HepG2 (cell line): ENCODE results near the gene FBXL7.

Experiments used
- CBX1 ChIP-seq: IDR thresholded peaks from one replicate; pipeline ENCODE4 v1.6.1; 2016; ENCODE audit warnings: antibody characterized with exemption, low read depth
- EP300 ChIP-seq, 3 experiments: sonication (generic) in 1 of 3; formaldehyde crosslinking in 1 of 3; IDR thresholded peaks; 2 replicates each; pipeline versions ENCODE4 v1.5.1 to v1.6.1; 2011 to 2020; ENCODE audit warnings: low read depth in 2 of 3, low read length in 2 of 3, borderline replicate concordance in 1 of 3, improper control_type of control experiment in 1 of 3, mild to moderate bottlenecking in 1 of 3, missing genetic modification reagents in 1 of 3, moderate library complexity in 1 of 3
- ETV6 ChIP-seq: sonication (generic); formaldehyde crosslinking; conservative IDR thresholded peaks from 2 replicates; pipeline ENCODE4 v1.4.0; 2020; ENCODE audit warnings: missing genetic modification reagents
- FOSL1 ChIP-seq: sonication (generic); formaldehyde crosslinking; IDR thresholded peaks from 2 replicates; pipeline ENCODE4 v1.9.0; 2021; ENCODE audit warnings: missing genetic modification reagents, borderline replicate concordance
- MIER3 ChIP-seq: IDR thresholded peaks from 2 replicates; pipeline ENCODE4 v1.6.1; 2016; ENCODE audit warnings: missing compliant biosample characterization, borderline replicate concordance
- NPAS2 ChIP-seq: sonication (generic); formaldehyde crosslinking; IDR thresholded peaks from 2 replicates; pipeline ENCODE4 v1.8.0; 2022; ENCODE audit warnings: mild to moderate bottlenecking, missing genetic modification reagents, borderline replicate concordance
- PHF5A ChIP-seq: IDR thresholded peaks from one replicate; pipeline ENCODE4 v1.6.1; 2018; ENCODE audit warnings: low read depth, missing genetic modification reagents; ENCODE audit not compliant: unreplicated experiment
- RBFOX2 ChIP-seq: fragments of 200-400 bp; formaldehyde crosslinking; IDR thresholded peaks from 2 replicates; pipeline ENCODE4 v1.6.1; 2017; ENCODE audit warnings: low read depth, mild to moderate bottlenecking, low read length
- SYNCRIP ChIP-seq: fragments of 200-400 bp; formaldehyde crosslinking; IDR thresholded peaks from 2 replicates; pipeline ENCODE4 v1.6.1; 2018; ENCODE audit warnings: mild to moderate bottlenecking, low read depth, low read length; ENCODE audit not compliant: insufficient read depth
- ZBTB34 ChIP-seq: sonication (generic); formaldehyde crosslinking; IDR thresholded peaks from 2 replicates; pipeline ENCODE4 v1.8.0; 2022; ENCODE audit warnings: mild to moderate bottlenecking, missing genetic modification reagents
- ZC3H4 ChIP-seq: sonication (generic); formaldehyde crosslinking; IDR thresholded peaks from 2 replicates; pipeline ENCODE4 v1.4.0; 2020; ENCODE audit warnings: missing genetic modification reagents, borderline replicate concordance
- ZNF256 ChIP-seq: sonication (generic); formaldehyde crosslinking; conservative IDR thresholded peaks from 2 replicates; pipeline ENCODE4 v1.4.0; 2020; ENCODE audit warnings: missing genetic modification reagents
- ZNF331 ChIP-seq: sonication (generic); formaldehyde crosslinking; IDR thresholded peaks from 2 replicates; pipeline ENCODE4 v1.4.0; 2020; ENCODE audit warnings: missing genetic modification reagents
- ZNF468 ChIP-seq: sonication (generic); formaldehyde crosslinking; IDR thresholded peaks from 2 replicates; pipeline ENCODE4 v1.8.0; 2022; ENCODE audit warnings: mild to moderate bottlenecking, moderate library complexity, missing genetic modification reagents

- TF ChIP-seq ZBTB34 (CRISPR knock-in tag) (no peak), ETV6 (CRISPR knock-in tag) (no peak), EP300 (IDR thresholded peaks at IDR 0.05; ENCODE audit: low read depth in 2 of 2, low read length in 2 of 2) (no peak), EP300 (CRISPR knock-in tag; IDR thresholded peaks at IDR 0.05; ENCODE audit: borderline replicate concordance) (no peak), PHF5A (CRISPR knock-in tag) (no peak), MIER3 (CRISPR knock-in tag) (no peak), RBFOX2 (no peak), ZNF468 (CRISPR knock-in tag) (no peak), ZC3H4 (CRISPR knock-in tag) (no peak), FOSL1 (CRISPR knock-in tag) (no peak), ZNF331 (no peak), CBX1 (no peak), SYNCRIP (no peak), ZNF256 (no peak), NPAS2 (no peak)
Observed at GRCh38 chr5:15606197-15606596, 106.2 kb downstream of the FBXL7 start.
